Measurements from ENCODE around the gene SLC16A13.

DNA sequence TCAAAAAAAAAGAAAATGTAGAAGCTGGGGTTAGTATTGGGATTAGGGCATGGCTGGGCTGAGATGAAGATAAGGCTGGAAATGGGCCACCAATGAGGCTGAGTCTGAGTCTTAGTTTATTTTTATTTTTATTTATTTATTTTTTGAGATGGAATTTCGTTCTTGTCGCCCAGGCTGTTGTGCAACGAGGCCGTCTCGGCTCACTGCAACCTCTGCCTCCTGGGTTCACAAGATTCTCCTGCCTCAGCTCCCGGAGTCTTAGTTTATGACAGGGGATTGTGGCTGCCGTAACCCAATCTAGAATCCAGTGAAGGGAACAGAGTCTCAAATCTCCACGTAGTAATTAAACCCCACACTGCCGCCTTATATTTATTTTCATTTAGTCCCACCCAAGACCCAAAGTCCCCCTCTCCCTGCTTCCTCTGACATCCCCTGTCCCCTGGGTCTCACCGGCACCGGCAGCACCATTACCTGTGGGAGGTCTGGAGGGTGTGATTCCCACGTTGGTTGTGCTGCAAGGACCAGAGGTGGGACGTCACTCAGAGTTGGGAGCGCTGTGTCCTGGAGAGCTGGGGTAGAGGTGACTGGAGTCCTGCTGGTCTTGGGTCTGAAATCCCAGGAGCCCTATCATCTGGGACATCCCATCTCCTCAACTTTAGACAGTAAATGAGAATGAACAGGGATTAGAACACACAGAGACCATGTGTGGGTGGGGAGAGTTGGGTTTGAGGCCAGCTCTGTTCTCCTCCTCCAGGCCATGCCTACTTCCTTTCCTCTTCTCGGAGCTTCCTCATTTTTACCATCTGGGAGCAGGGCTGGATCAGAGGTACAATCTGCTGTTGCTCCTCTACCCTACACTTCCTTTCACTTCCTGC lies 44.0 kb downstream of the SLC16A13 start, which contains the start of gene CLEC10A:
- TF ChIP-seq, protein P1, sequence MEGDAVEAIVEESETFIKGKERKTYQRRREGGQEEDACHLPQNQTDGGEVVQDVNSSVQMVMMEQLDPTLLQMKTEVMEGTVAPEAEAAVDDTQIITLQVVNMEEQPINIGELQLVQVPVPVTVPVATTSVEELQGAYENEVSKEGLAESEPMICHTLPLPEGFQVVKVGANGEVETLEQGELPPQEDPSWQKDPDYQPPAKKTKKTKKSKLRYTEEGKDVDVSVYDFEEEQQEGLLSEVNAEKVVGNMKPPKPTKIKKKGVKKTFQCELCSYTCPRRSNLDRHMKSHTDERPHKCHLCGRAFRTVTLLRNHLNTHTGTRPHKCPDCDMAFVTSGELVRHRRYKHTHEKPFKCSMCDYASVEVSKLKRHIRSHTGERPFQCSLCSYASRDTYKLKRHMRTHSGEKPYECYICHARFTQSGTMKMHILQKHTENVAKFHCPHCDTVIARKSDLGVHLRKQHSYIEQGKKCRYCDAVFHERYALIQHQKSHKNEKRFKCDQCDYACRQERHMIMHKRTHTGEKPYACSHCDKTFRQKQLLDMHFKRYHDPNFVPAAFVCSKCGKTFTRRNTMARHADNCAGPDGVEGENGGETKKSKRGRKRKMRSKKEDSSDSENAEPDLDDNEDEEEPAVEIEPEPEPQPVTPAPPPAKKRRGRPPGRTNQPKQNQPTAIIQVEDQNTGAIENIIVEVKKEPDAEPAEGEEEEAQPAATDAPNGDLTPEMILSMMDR (IDR thresholded peaks at IDR 0.05; ENCODE audit: low read depth, low read length, missing input control), result no peak
- no peak for TF ChIP-seq RAD21 (IDR thresholded peaks at IDR 0.05)
- no peak for TF ChIP-seq YY1 (IDR thresholded peaks at IDR 0.05)
- no peak for TF ChIP-seq HNF4G (IDR thresholded peaks at IDR 0.05)
- TF ChIP-seq RXRA (IDR thresholded peaks at IDR 0.05), result no peak
- TF ChIP-seq, protein P2, sequence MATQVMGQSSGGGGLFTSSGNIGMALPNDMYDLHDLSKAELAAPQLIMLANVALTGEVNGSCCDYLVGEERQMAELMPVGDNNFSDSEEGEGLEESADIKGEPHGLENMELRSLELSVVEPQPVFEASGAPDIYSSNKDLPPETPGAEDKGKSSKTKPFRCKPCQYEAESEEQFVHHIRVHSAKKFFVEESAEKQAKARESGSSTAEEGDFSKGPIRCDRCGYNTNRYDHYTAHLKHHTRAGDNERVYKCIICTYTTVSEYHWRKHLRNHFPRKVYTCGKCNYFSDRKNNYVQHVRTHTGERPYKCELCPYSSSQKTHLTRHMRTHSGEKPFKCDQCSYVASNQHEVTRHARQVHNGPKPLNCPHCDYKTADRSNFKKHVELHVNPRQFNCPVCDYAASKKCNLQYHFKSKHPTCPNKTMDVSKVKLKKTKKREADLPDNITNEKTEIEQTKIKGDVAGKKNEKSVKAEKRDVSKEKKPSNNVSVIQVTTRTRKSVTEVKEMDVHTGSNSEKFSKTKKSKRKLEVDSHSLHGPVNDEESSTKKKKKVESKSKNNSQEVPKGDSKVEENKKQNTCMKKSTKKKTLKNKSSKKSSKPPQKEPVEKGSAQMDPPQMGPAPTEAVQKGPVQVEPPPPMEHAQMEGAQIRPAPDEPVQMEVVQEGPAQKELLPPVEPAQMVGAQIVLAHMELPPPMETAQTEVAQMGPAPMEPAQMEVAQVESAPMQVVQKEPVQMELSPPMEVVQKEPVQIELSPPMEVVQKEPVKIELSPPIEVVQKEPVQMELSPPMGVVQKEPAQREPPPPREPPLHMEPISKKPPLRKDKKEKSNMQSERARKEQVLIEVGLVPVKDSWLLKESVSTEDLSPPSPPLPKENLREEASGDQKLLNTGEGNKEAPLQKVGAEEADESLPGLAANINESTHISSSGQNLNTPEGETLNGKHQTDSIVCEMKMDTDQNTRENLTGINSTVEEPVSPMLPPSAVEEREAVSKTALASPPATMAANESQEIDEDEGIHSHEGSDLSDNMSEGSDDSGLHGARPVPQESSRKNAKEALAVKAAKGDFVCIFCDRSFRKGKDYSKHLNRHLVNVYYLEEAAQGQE (IDR thresholded peaks at IDR 0.05), result no peak
- TF ChIP-seq EGR1 (IDR thresholded peaks at IDR 0.05; ENCODE audit: low read depth in 2 of 2), result no peak
- TF ChIP-seq FOXA1 (IDR thresholded peaks at IDR 0.05), result no peak
- TF ChIP-seq, protein P3, sequence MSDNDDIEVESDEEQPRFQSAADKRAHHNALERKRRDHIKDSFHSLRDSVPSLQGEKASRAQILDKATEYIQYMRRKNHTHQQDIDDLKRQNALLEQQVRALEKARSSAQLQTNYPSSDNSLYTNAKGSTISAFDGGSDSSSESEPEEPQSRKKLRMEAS (IDR thresholded peaks at IDR 0.05), result no peak
- no peak for TF ChIP-seq FOXA2 (IDR thresholded peaks at IDR 0.05)

Measured in liver (tissue), 3 donors.